Transverse colon (tissue), 4 donors: ENCODE data around the gene EXD2. TPM values are rescaled to one million over a fixed set of nuclear protein-coding genes. Genes with fewer than 3 reads are reported as not detected.
A peak's percentile ranks its signal among the peaks of the same experiment; 100 is the strongest.

Experiments
- DNase-seq: peaks from one replicate; pipeline ENCODE4 v3.0.0-alpha.2; 2019
- H3K27ac ChIP-seq, 4 donors: fragments of 200-600 bp; sonication (generic); 2 replicates each; pipeline ENCODE4 v1.5.1; 2016 to 2018; ENCODE audit warnings: inconsistent platforms in 4 of 4
- H3K27me3 ChIP-seq: fragments of 200-600 bp; sonication (generic); 2 replicates; pipeline ENCODE4 v1.5.1; 2017; ENCODE audit warnings: inconsistent platforms
- H3K36me3 ChIP-seq, 4 donors: fragments of 200-600 bp; sonication (generic); 2 replicates each; pipeline ENCODE4 v1.5.1; 2017 to 2019; ENCODE audit warnings: inconsistent platforms in 4 of 4
- H3K4me1 ChIP-seq, 4 donors: fragments of 200-600 bp; sonication (generic); 2 replicates each; pipeline ENCODE4 v1.5.1; 2017 to 2020; ENCODE audit warnings: inconsistent platforms in 4 of 4
- H3K4me3 ChIP-seq, 4 donors: fragments of 200-600 bp; sonication (generic); 1 replicate in 1 of 4; 2 replicates in 3 of 4; pipeline versions ENCODE4 v1.5.1 to v1.6.1; 2017 to 2019; ENCODE audit warnings: inconsistent platforms in 4 of 4
- H3K9me3 ChIP-seq, 2 donors: fragments of 200-600 bp; sonication (generic); 2 replicates each; pipeline ENCODE4 v1.5.1; 2017 to 2019; ENCODE audit warnings: inconsistent platforms in 2 of 2
- CTCF ChIP-seq, 5 experiments: fragments of 200-600 bp in 3 of 5; fragments of 450-650 bp in 2 of 5; sonication (generic) in 3 of 5; IDR thresholded peaks; 1 replicate in 2 of 5; 2 replicates in 3 of 5; pipeline ENCODE4 v1.5.1; 2016 to 2017; ENCODE audit warnings: antibody characterized with exemption in 5 of 5, inconsistent platforms in 3 of 5, mild to moderate bottlenecking in 2 of 5, moderate library complexity in 1 of 5
- EP300 ChIP-seq: sonication (generic); formaldehyde crosslinking; IDR thresholded peaks from one replicate; pipeline ENCODE4 v1.6.1; 2017; ENCODE audit warnings: antibody characterized with exemption, low read depth
- POLR2A ChIP-seq: fragments of 450-650 bp; IDR thresholded peaks from one replicate; pipeline ENCODE4 v1.6.1; 2016; ENCODE audit warnings: antibody characterized with exemption, mild to moderate bottlenecking, moderate library complexity
- POLR2AphosphoS5 ChIP-seq, 3 donors: sonication (generic); formaldehyde crosslinking; IDR thresholded peaks; one replicate each; pipeline ENCODE4 v1.6.1; 2016; ENCODE audit warnings: antibody characterized with exemption in 3 of 3
- WGBS, 2 donors: methylation state at CpG; one replicate each; pipeline ENCODE4 v1.1.5; 2018; ENCODE audit warnings: low coverage in 1 of 2; 5-methylcytosine and 5-hydroxymethylcytosine counted together
- in situ Hi-C, 4 donors: fragments of 200-750 bp; cut with MboI; loops; one replicate each; pipeline versions ENCODE4 v1.15.0 to v1.15.1; 2017; ENCODE audit warnings: low sequenced_read_pairs in 3 of 4, low pct_ligation_motif_present in 1 of 4, low pct_unique_long_range_greater_than_20kb in 1 of 4
- intact Hi-C: fragments of 100-400 bp; cut with DNase I; formaldehyde crosslinking; loops from one replicate; pipeline ENCODE4 v1.15.1; 2023; ENCODE audit warnings: low total_unique reads
- total RNA-seq, 4 donors: library from RNA; depleted of rRNA; stranded (reverse); fragments of >200 nt; gene quantifications; one replicate each; pipeline ENCODE4 v1.1.0, GENCODE V29; 2016

Gene EXD2
- total RNA-seq, 4 donors from 2014 or later, result 16.5 to 33.8 (median 22.8) TPM

GRCh38 chr14:69249603-69250002 is 58.3 kb downstream of the EXD2 start:
- Histone ChIP-seq H3K27me3 (no peaks in the 10 kb centered on the region), H3K4me3 (no peak overlapping the region), H3K4me1 (no peaks in the 10 kb centered on the region), H3K36me3 (no peaks in the 10 kb centered on the region), H3K9me3 (no peaks in the 10 kb centered on the region), H3K27ac (no peak overlapping the region)
- DNase-seq, result no peak
- intact Hi-C loops, result no loop called here
- in situ Hi-C loops, result loop anchor here in 3 of 4 donors (10.0 to 25.0 kb wide), 2 partner anchors 205 to 213 kb away; no protein-coding TSS in a partner anchor
- TF ChIP-seq POLR2AphosphoS5 (IDR thresholded peaks at IDR 0.05), result no peak
- TF ChIP-seq POLR2A, result no peak
- no peak for TF ChIP-seq CTCF (IDR thresholded peaks at IDR 0.05)
- 87 to 90% methylated on average over 2 to 5 of the region's 5 CpGs for WGBS, 2 donors

- no peak for DNase-seq
- WGBS, 2 donors, result 70% methylated on average over 3 of the region's 3 CpGs; no CpG with 5 or more reads in 1 of the 2 donors
- TF ChIP-seq POLR2A, result no peak
- TF ChIP-seq EP300, result no peak
- no peak for TF ChIP-seq CTCF (IDR thresholded peaks at IDR 0.05)
- no peak for TF ChIP-seq POLR2AphosphoS5 (IDR thresholded peaks at IDR 0.05)
- in situ Hi-C loops, result loop anchor here in 1 of 4 donors (10.0 kb wide), 1 partner anchor 202 kb away; no protein-coding TSS in a partner anchor
- Histone ChIP-seq H3K4me3 (no peak overlapping the region), H3K27me3 (peaks cover 12% of the 10 kb centered on the region), H3K4me1 (no peaks in the 10 kb centered on the region), H3K36me3 (no peaks in the 10 kb centered on the region), H3K27ac (no peak overlapping the region), H3K9me3 (no peaks in the 10 kb centered on the region)
- intact Hi-C loops, result no loop called here
Measured at GRCh38 chr14:69252851-69253250, 61.6 kb downstream of the EXD2 start.

GRCh38 chr14:69259168-69259526 is 67.8 kb downstream of the EXD2 start:
- no peak overlapping the region for H3K27ac ChIP-seq
- H3K9me3 ChIP-seq, result no peaks in the 10 kb centered on the region
- peaks cover 73% of the 10 kb centered on the region for H3K27me3 ChIP-seq
- WGBS, 2 donors, result 36% methylated on average over 14 of the region's 14 CpGs; no CpG with 5 or more reads in 1 of the 2 donors
- in situ Hi-C loops (loop anchor here in 1 of 4 donors (10.0 kb wide), 1 partner anchor 196 kb away; no protein-coding TSS in a partner anchor), intact Hi-C loops (no loop called here)
- no peak for DNase-seq
- peaks cover 6 to 32% (median 26%) of the 10 kb centered on the region in 4 donors for H3K4me1 ChIP-seq
- no peaks in the 10 kb centered on the region for H3K36me3 ChIP-seq
- H3K4me3 ChIP-seq, result peak overlapping the region in 2 of 4 donors; percentile 49 to 57
- TF ChIP-seq POLR2AphosphoS5 (IDR thresholded peaks at IDR 0.05) (no peak), POLR2A (no peak), CTCF (IDR thresholded peaks at IDR 0.05) (no peak), EP300 (no peak)

DNA sequence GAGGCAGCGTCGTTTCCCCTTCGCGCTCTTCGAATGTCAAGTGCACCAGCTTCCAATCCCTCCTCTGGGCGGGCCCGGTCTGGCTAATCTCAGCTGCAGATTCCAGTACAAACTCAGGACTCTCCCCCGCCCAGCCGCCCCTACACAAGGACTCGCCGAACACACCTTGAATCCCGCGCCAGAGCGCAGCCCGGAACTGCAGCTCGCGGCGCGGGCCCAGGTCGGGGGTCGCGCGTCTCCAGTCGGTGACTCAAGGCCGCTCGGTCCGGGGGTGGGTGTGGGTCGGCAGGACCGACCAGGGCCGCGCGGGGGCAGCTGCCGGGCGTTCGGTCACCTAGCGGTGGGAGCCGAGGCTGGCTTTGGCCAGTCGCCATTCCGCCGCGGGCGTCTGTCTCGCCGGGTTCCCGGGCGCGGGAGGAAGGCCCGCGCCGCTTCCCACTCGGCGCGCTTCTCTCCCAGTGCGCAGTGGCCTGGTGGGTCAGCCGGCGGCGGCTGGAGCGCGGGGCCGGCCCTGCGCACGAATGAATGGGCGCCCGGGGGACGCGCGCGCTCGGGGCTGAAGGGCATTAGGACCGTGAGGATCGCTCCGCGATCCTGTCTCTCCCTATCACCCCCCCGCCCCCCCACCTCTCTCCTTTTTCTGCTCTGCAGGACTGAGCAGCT is 68.4 kb downstream of the EXD2 start, which contains the start of gene GALNT16:
GALNT16 (plus strand) TSS at position 632 of the 663 bp plus-strand sequence. CDS start 133 bp downstream, outside the sequence.
- Histone ChIP-seq H3K36me3 (no peaks in the 10 kb centered on the region), H3K4me1 (peaks cover 6 to 32% (median 26%) of the 10 kb centered on the region in 4 donors), H3K4me3 (peak within 1 kb of the TSS; percentile 36 to 57 (median 46)), H3K27ac (peak within 1 kb of the TSS; percentile 21 to 31 (median 24)), H3K9me3 (no peaks in the 10 kb centered on the region), H3K27me3 (peaks cover 76% of the 10 kb centered on the region)
- DNase-seq, result peak; percentile 25
- 3% methylated on average over 25 of the region's 74 CpGs; no CpG with 5 or more reads in 1 of the 2 donors for WGBS, 2 donors
- intact Hi-C loops (no loop called here), in situ Hi-C loops (loop anchor here in 1 of 4 donors (10.0 kb wide), 1 partner anchor 195 kb away; no protein-coding TSS in a partner anchor)
- peak in 4 of 5 experiments; percentile 18 to 29 (median 24) for TF ChIP-seq CTCF (IDR thresholded peaks at IDR 0.05)
- no peak for TF ChIP-seq POLR2AphosphoS5 (IDR thresholded peaks at IDR 0.05)
